Measurements from ENCODE around the gene CCL17.

The CCL17 gene

GRCh38 chr16:57403965-57404817 lies at the start of gene CCL17:
TSS of gene CCL17 (plus strand) at chr16:57404767. CDS start at chr16:57413933, 9,166 bp downstream.
- Histone ChIP-seq H3K27ac (ENCODE audit: low read depth in 2 of 2, low read length in 2 of 2) (no peak within 1 kb of the TSS), H3K9ac (ENCODE audit: low read depth in 1 of 2, low read length in 2 of 2) (no peak within 1 kb of the TSS), H3K9me3 (ENCODE audit: control insufficient read depth in 2 of 2, low read length in 2 of 2) (no peaks in the 10 kb centered on the region), H3K27me3 (ENCODE audit: control insufficient read depth in 2 of 2, insufficient read depth in 2 of 2, low read length in 2 of 2) (no peaks in the 10 kb centered on the region), H3K4me1 (ENCODE audit: control insufficient read depth in 2 of 2, insufficient read depth in 2 of 2, low read length in 2 of 2) (no peaks in the 10 kb centered on the region), H3K36me3 (ENCODE audit: control insufficient read depth in 2 of 2, insufficient read depth in 2 of 2, low read length in 2 of 2) (no peaks in the 10 kb centered on the region), H3K4me3 (ENCODE audit: low read length in 2 of 2) (no peak within 1 kb of the TSS)

GRCh38 chr16:57355898-57356414 lies 48.6 kb upstream of the CCL17 start:
- Histone ChIP-seq H3K9me3 (ENCODE audit: control insufficient read depth in 2 of 2, low read length in 2 of 2) (no peaks in the 10 kb centered on the region), H3K4me1 (ENCODE audit: control insufficient read depth in 2 of 2, insufficient read depth in 2 of 2, low read length in 2 of 2) (no peaks in the 10 kb centered on the region), H3K27me3 (ENCODE audit: control insufficient read depth in 2 of 2, insufficient read depth in 2 of 2, low read length in 2 of 2) (peaks cover 0 to 3% of the 10 kb centered on the region in 2 donors), H3K9ac (ENCODE audit: low read depth in 1 of 2, low read length in 2 of 2) (no peak overlapping the region), H3K4me3 (ENCODE audit: low read length in 2 of 2) (no peak overlapping the region), H3K36me3 (ENCODE audit: control insufficient read depth in 2 of 2, insufficient read depth in 2 of 2, low read length in 2 of 2) (no peaks in the 10 kb centered on the region), H3K27ac (ENCODE audit: low read depth in 2 of 2, low read length in 2 of 2) (no peak overlapping the region)

- Histone ChIP-seq H3K9ac (ENCODE audit: low read depth in 1 of 2, low read length in 2 of 2) (no peak overlapping the region), H3K4me3 (ENCODE audit: low read length in 2 of 2) (no peak overlapping the region), H3K27me3 (ENCODE audit: control insufficient read depth in 2 of 2, insufficient read depth in 2 of 2, low read length in 2 of 2) (peaks cover 0 to 3% of the 10 kb centered on the region in 2 donors), H3K4me1 (ENCODE audit: control insufficient read depth in 2 of 2, insufficient read depth in 2 of 2, low read length in 2 of 2) (no peaks in the 10 kb centered on the region), H3K36me3 (ENCODE audit: control insufficient read depth in 2 of 2, insufficient read depth in 2 of 2, low read length in 2 of 2) (no peaks in the 10 kb centered on the region), H3K27ac (ENCODE audit: low read depth in 2 of 2, low read length in 2 of 2) (no peak overlapping the region), H3K9me3 (ENCODE audit: control insufficient read depth in 2 of 2, low read length in 2 of 2) (no peaks in the 10 kb centered on the region)
Measured at GRCh38 chr16:57356547-57356946, 48.0 kb upstream of the CCL17 start.

- Histone ChIP-seq H3K27me3 (ENCODE audit: control insufficient read depth in 2 of 2, insufficient read depth in 2 of 2, low read length in 2 of 2) (peaks cover 0 to 3% of the 10 kb centered on the region in 2 donors), H3K4me1 (ENCODE audit: control insufficient read depth in 2 of 2, insufficient read depth in 2 of 2, low read length in 2 of 2) (no peaks in the 10 kb centered on the region), H3K9ac (ENCODE audit: low read depth in 1 of 2, low read length in 2 of 2) (no peak overlapping the region), H3K4me3 (ENCODE audit: low read length in 2 of 2) (no peak overlapping the region), H3K9me3 (ENCODE audit: control insufficient read depth in 2 of 2, low read length in 2 of 2) (no peaks in the 10 kb centered on the region), H3K36me3 (ENCODE audit: control insufficient read depth in 2 of 2, insufficient read depth in 2 of 2, low read length in 2 of 2) (no peaks in the 10 kb centered on the region), H3K27ac (ENCODE audit: low read depth in 2 of 2, low read length in 2 of 2) (no peak overlapping the region)
Measured at GRCh38 chr16:57357330-57358085, 47.1 kb upstream of the CCL17 start.

GRCh38 chr16:57358086-57358420 lies 46.5 kb upstream of the CCL17 start:
- Histone ChIP-seq H3K36me3 (ENCODE audit: control insufficient read depth in 2 of 2, insufficient read depth in 2 of 2, low read length in 2 of 2) (no peaks in the 10 kb centered on the region), H3K4me1 (ENCODE audit: control insufficient read depth in 2 of 2, insufficient read depth in 2 of 2, low read length in 2 of 2) (no peaks in the 10 kb centered on the region), H3K27ac (ENCODE audit: low read depth in 2 of 2, low read length in 2 of 2) (no peak overlapping the region), H3K9ac (ENCODE audit: low read depth in 1 of 2, low read length in 2 of 2) (no peak overlapping the region), H3K4me3 (ENCODE audit: low read length in 2 of 2) (no peak overlapping the region), H3K9me3 (ENCODE audit: control insufficient read depth in 2 of 2, low read length in 2 of 2) (no peaks in the 10 kb centered on the region), H3K27me3 (ENCODE audit: control insufficient read depth in 2 of 2, insufficient read depth in 2 of 2, low read length in 2 of 2) (peaks cover 0 to 3% of the 10 kb centered on the region in 2 donors)

- Histone ChIP-seq H3K36me3 (ENCODE audit: control insufficient read depth in 2 of 2, insufficient read depth in 2 of 2, low read length in 2 of 2) (no peaks in the 10 kb centered on the region), H3K9me3 (ENCODE audit: control insufficient read depth in 2 of 2, low read length in 2 of 2) (no peaks in the 10 kb centered on the region), H3K27me3 (ENCODE audit: control insufficient read depth in 2 of 2, insufficient read depth in 2 of 2, low read length in 2 of 2) (peaks cover 0 to 3% of the 10 kb centered on the region in 2 donors), H3K4me1 (ENCODE audit: control insufficient read depth in 2 of 2, insufficient read depth in 2 of 2, low read length in 2 of 2) (no peaks in the 10 kb centered on the region), H3K4me3 (ENCODE audit: low read length in 2 of 2) (no peak within 1 kb of the TSS), H3K9ac (ENCODE audit: low read depth in 1 of 2, low read length in 2 of 2) (no peak within 1 kb of the TSS), H3K27ac (ENCODE audit: low read depth in 2 of 2, low read length in 2 of 2) (no peak within 1 kb of the TSS)
Measured at GRCh38 chr16:57358527-57359095, 46.0 kb upstream of the CCL17 start, which contains the start of gene CCL22. TSS of gene CCL22 (plus strand) at chr16:57358783. CDS start at chr16:57358817, 34 bp downstream.

- Histone ChIP-seq H3K36me3 (ENCODE audit: control insufficient read depth in 2 of 2, insufficient read depth in 2 of 2, low read length in 2 of 2) (no peaks in the 10 kb centered on the region), H3K27me3 (ENCODE audit: control insufficient read depth in 2 of 2, insufficient read depth in 2 of 2, low read length in 2 of 2) (peaks cover 0 to under 1% of the 10 kb centered on the region in 2 donors), H3K27ac (ENCODE audit: low read depth in 2 of 2, low read length in 2 of 2) (no peak overlapping the region), H3K4me3 (ENCODE audit: low read length in 2 of 2) (no peak overlapping the region), H3K9me3 (ENCODE audit: control insufficient read depth in 2 of 2, low read length in 2 of 2) (no peaks in the 10 kb centered on the region), H3K9ac (ENCODE audit: low read depth in 1 of 2, low read length in 2 of 2) (no peak overlapping the region), H3K4me1 (ENCODE audit: control insufficient read depth in 2 of 2, insufficient read depth in 2 of 2, low read length in 2 of 2) (no peaks in the 10 kb centered on the region)
Measured at GRCh38 chr16:57360321-57360935, 44.1 kb upstream of the CCL17 start.

- Histone ChIP-seq H3K4me1 (ENCODE audit: control insufficient read depth in 2 of 2, insufficient read depth in 2 of 2, low read length in 2 of 2) (no peaks in the 10 kb centered on the region), H3K4me3 (ENCODE audit: low read length in 2 of 2) (no peak overlapping the region), H3K9ac (ENCODE audit: low read depth in 1 of 2, low read length in 2 of 2) (no peak overlapping the region), H3K9me3 (ENCODE audit: control insufficient read depth in 2 of 2, low read length in 2 of 2) (no peaks in the 10 kb centered on the region), H3K27me3 (ENCODE audit: control insufficient read depth in 2 of 2, insufficient read depth in 2 of 2, low read length in 2 of 2) (no peaks in the 10 kb centered on the region), H3K36me3 (ENCODE audit: control insufficient read depth in 2 of 2, insufficient read depth in 2 of 2, low read length in 2 of 2) (no peaks in the 10 kb centered on the region), H3K27ac (ENCODE audit: low read depth in 2 of 2, low read length in 2 of 2) (no peak overlapping the region)
Measured at GRCh38 chr16:57361404-57361803, 43.2 kb upstream of the CCL17 start.

- Histone ChIP-seq H3K27ac (ENCODE audit: low read depth in 2 of 2, low read length in 2 of 2) (no peak overlapping the region), H3K4me1 (ENCODE audit: control insufficient read depth in 2 of 2, insufficient read depth in 2 of 2, low read length in 2 of 2) (no peaks in the 10 kb centered on the region), H3K36me3 (ENCODE audit: control insufficient read depth in 2 of 2, insufficient read depth in 2 of 2, low read length in 2 of 2) (no peaks in the 10 kb centered on the region), H3K4me3 (ENCODE audit: low read length in 2 of 2) (no peak overlapping the region), H3K9me3 (ENCODE audit: control insufficient read depth in 2 of 2, low read length in 2 of 2) (no peaks in the 10 kb centered on the region), H3K9ac (ENCODE audit: low read depth in 1 of 2, low read length in 2 of 2) (no peak overlapping the region), H3K27me3 (ENCODE audit: control insufficient read depth in 2 of 2, insufficient read depth in 2 of 2, low read length in 2 of 2) (no peaks in the 10 kb centered on the region)
Measured at GRCh38 chr16:57364143-57364542, 40.4 kb upstream of the CCL17 start.

All from mucosa of rectum (tissue), 2 donors.